ENCODE data around the gene SMCR8. TPM values are rescaled to one million over a fixed set of nuclear protein-coding genes. Genes with fewer than 3 reads are reported as not detected.
"Not testable (repeated sequence)": the region's sequence is repeated elsewhere in the genome, so short reads cannot be mapped to it uniquely, and the experiment has no call there.

The SMCR8 gene
- total RNA-seq, 1 donor from 2014 or later, result 8.9 TPM

DNA sequence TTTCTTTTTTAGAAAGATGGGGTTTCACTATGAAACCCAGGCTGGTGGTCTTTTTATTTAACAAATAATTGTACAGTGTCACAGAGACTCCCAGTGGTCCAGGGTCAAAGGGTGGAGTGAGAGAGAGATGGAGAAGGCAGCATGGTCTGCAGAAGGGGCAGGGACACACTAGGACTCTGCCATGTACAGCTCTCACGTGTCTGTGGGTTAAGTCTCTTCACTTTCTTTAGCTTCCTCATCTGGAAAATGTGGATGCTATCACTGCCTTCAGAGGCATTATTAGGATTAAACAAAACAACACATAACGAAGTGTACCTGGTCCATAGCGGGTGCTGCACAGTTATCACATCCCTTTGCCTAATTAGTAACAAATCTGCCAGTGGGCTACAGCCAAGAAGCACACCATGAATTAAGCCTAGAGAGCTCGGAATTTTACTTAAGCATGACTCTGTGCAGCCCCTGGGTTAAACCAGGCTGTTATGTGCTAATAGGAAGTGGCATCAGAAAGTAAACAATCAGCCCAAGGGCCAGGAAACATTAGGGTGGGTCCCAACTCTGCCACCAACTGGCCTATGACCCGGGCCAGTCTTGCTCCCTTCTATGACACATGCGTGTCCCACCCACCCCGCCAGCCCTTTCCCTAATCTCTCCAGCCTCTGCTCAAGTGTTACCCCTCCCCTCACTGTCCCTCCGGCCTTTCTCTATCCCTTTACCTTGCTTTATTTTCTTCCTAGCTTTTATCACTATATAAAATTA is 14.2 kb upstream of the SMCR8 start:
- TF ChIP-seq EZH2phosphoT487 (IDR thresholded peaks at IDR 0.05) (no peak), EZH2 (IDR thresholded peaks at IDR 0.05) (no peak), CTCF (IDR thresholded peaks at IDR 0.05) (no peak)
- Histone ChIP-seq H3K79me2 (ENCODE audit: low read depth) (no peaks in the 10 kb centered on the region), H3K27me3 (no peaks in the 10 kb centered on the region), H3F3A (ENCODE audit: low read depth) (no peaks in the 10 kb centered on the region), H2AFZ (replicated peaks) (no peak overlapping the region), H3K9ac (no peak overlapping the region), H4K20me1 (ENCODE audit: low read depth) (no peaks in the 10 kb centered on the region), H3K27ac (no peak overlapping the region), H3K4me3 (no peak overlapping the region), H3K4me1 (no peaks in the 10 kb centered on the region), H3K36me3 (peaks cover 11% of the 10 kb centered on the region), H3K9me3 (ENCODE audit: low read depth) (no peaks in the 10 kb centered on the region), H3K4me2 (no peak overlapping the region)
- H3K4me3 Mint-ChIP-seq, result no peak overlapping the region
- peaks cover 34% of the 10 kb centered on the region for H3K36me3 Mint-ChIP-seq
- no peaks in the 10 kb centered on the region for H3K4me1 Mint-ChIP-seq
- peaks cover 5% of the 10 kb centered on the region for H3K27me3 Mint-ChIP-seq (ENCODE audit: insufficient read depth, low read depth)
- no peak overlapping the region for H3K27ac Mint-ChIP-seq
- no peaks in the 10 kb centered on the region for H3K9me3 Mint-ChIP-seq
- no peak for DNase-seq (ENCODE audit: low spot score)

DNA sequence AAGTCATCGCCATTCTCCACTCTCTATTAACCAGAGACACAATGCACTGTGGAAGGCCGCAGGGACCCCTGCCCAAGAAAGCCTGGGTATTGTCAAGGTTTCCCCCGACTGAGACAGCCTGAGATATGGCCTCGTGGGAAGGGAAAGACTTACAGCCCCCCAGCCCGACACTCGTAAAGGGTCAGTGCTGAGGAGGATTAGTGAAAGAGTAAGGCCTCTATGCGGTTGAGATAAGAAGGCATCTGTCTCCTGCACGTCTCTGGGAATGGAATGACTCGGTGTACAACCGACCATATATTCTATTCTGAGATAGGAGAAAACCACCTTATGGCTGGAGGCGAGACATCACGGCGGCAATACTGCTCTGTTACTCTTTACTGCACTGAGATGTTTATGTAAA is 11.9 kb upstream of the SMCR8 start:
- H3K4me2 ChIP-seq; H3K79me2 ChIP-seq (ENCODE audit: low read depth); H3K9me3 Mint-ChIP-seq; DNase-seq (ENCODE audit: low spot score); H3K9ac ChIP-seq; H3K4me3 ChIP-seq; H3K4me3 Mint-ChIP-seq; H3K27ac Mint-ChIP-seq; H3K27ac ChIP-seq; H3K27me3 Mint-ChIP-seq (ENCODE audit: insufficient read depth, low read depth); H3K27me3 ChIP-seq; H3F3A ChIP-seq (ENCODE audit: low read depth); H3K9me3 ChIP-seq (ENCODE audit: low read depth); H4K20me1 ChIP-seq (ENCODE audit: low read depth); H3K4me1 ChIP-seq; H3K4me1 Mint-ChIP-seq; H2AFZ ChIP-seq (replicated peaks): not testable (repeated sequence)
- peaks cover 18% of the 10 kb centered on the region for H3K36me3 ChIP-seq
- H3K36me3 Mint-ChIP-seq, result peaks cover 35% of the 10 kb centered on the region

GRCh38 chr17:18309202-18309601 is 5.9 kb upstream of the SMCR8 start:
- no peak overlapping the region for H3K27ac ChIP-seq
- Mint-ChIP-seq H3K4me1 (peaks cover 16% of the 10 kb centered on the region), H3K27ac (no peak overlapping the region), H3K9me3 (no peaks in the 10 kb centered on the region), H3K27me3 (ENCODE audit: insufficient read depth, low read depth) (no peaks in the 10 kb centered on the region), H3K36me3 (peaks cover 31% of the 10 kb centered on the region), H3K4me3 (no peak overlapping the region)
- H4K20me1 ChIP-seq (ENCODE audit: low read depth), result peaks cover 34% of the 10 kb centered on the region
- peaks cover 6% of the 10 kb centered on the region for H3F3A ChIP-seq (ENCODE audit: low read depth)
- no peaks in the 10 kb centered on the region for H3K27me3 ChIP-seq
- H3K4me2 ChIP-seq, result no peak overlapping the region
- no peak overlapping the region for H3K4me3 ChIP-seq
- peaks cover 61% of the 10 kb centered on the region for H3K79me2 ChIP-seq (ENCODE audit: low read depth)
- H3K9ac ChIP-seq, result no peak overlapping the region
- TF ChIP-seq EZH2 (IDR thresholded peaks at IDR 0.05), result no peak
- no peak for TF ChIP-seq EZH2phosphoT487 (IDR thresholded peaks at IDR 0.05)
- TF ChIP-seq CTCF (IDR thresholded peaks at IDR 0.05), result no peak
- H2AFZ ChIP-seq (replicated peaks), result no peak overlapping the region
- peaks cover 11% of the 10 kb centered on the region for H3K4me1 ChIP-seq
- no peak for DNase-seq (ENCODE audit: low spot score)
- H3K36me3 ChIP-seq, result peaks cover 12% of the 10 kb centered on the region
- no peaks in the 10 kb centered on the region for H3K9me3 ChIP-seq (ENCODE audit: low read depth)

GRCh38 chr17:18314059-18314730 is 898 bp upstream of the SMCR8 start:
- Histone ChIP-seq H3K27me3 (no peaks in the 10 kb centered on the region), H3K4me2 (peak overlapping the region; percentile 80), H3K27ac (no peak overlapping the region), H3K79me2 (ENCODE audit: low read depth) (peaks cover 91% of the 10 kb centered on the region), H3K9me3 (ENCODE audit: low read depth) (no peaks in the 10 kb centered on the region), H4K20me1 (ENCODE audit: low read depth) (peaks cover 35% of the 10 kb centered on the region), H3F3A (ENCODE audit: low read depth) (peaks cover 12% of the 10 kb centered on the region), H3K4me3 (peak overlapping the region; percentile 89), H3K36me3 (no peaks in the 10 kb centered on the region), H3K4me1 (peaks cover 16% of the 10 kb centered on the region), H2AFZ (replicated peaks) (peak overlapping the region; percentile 81), H3K9ac (peak overlapping the region; percentile 88)
- Mint-ChIP-seq H3K36me3 (peaks cover 18% of the 10 kb centered on the region), H3K27me3 (ENCODE audit: insufficient read depth, low read depth) (peaks cover 3% of the 10 kb centered on the region), H3K4me3 (peak overlapping the region; percentile 99), H3K4me1 (peaks cover 34% of the 10 kb centered on the region), H3K27ac (peak overlapping the region; percentile 61), H3K9me3 (no peaks in the 10 kb centered on the region)
- no peak for TF ChIP-seq EZH2 (IDR thresholded peaks at IDR 0.05)
- no peak for TF ChIP-seq EZH2phosphoT487 (IDR thresholded peaks at IDR 0.05)
- TF ChIP-seq CTCF (IDR thresholded peaks at IDR 0.05), result no peak
- peak; percentile 21 for DNase-seq (ENCODE audit: low spot score)
